ACC112 (cell line): Measurements from ENCODE around the gene DISP3.
"Not testable (repeated sequence)": the region's sequence is repeated elsewhere in the genome, so short reads cannot be mapped to it uniquely, and the experiment has no call there.

Experiments used
- H2AFZ ChIP-seq: fragments of 200-600 bp; sonication (generic); one replicate; pipeline ENCODE4 v1.6.0; 2017; ENCODE audit warnings: antibody characterized with exemption, low read length; ENCODE audit not compliant: unreplicated experiment
- H3K27ac ChIP-seq: fragments of 200-600 bp; sonication (generic); 2 replicates; pipeline ENCODE4 v1.5.1; 2014; ENCODE audit warnings: low read depth, mild to moderate bottlenecking, antibody characterized with exemption, low read length, moderate library complexity
- H3K27me3 ChIP-seq: fragments of 200-600 bp; sonication (generic); 2 replicates; pipeline ENCODE4 v1.6.1; 2014; ENCODE audit warnings: mild to moderate bottlenecking, antibody characterized with exemption, low read length, moderate library complexity, mixed read lengths; ENCODE audit not compliant: insufficient read depth
- H3K36me3 ChIP-seq: fragments of 200-600 bp; sonication (generic); 2 replicates; pipeline ENCODE4 v1.6.1; 2016; ENCODE audit warnings: mild to moderate bottlenecking, antibody characterized with exemption, low read length, moderate library complexity, mixed read lengths; ENCODE audit not compliant: insufficient read depth
- H3K4me1 ChIP-seq: fragments of 200-600 bp; sonication (generic); one replicate; pipeline ENCODE4 v1.6.1; 2016; ENCODE audit warnings: low read length, mixed read lengths; ENCODE audit not compliant: insufficient read depth, unreplicated experiment, control insufficient read depth
- H3K4me3 ChIP-seq: fragments of 200-600 bp; sonication (generic); 2 replicates; pipeline ENCODE4 v1.5.1; 2014; ENCODE audit warnings: mild to moderate bottlenecking, low read depth, low read length
- H3K79me2 ChIP-seq: fragments of 200-600 bp; sonication (generic); one replicate; pipeline ENCODE4 v1.6.0; 2016; ENCODE audit warnings: low read length; ENCODE audit not compliant: control insufficient read depth, unreplicated experiment, insufficient read depth

Gene DISP3

DNA sequence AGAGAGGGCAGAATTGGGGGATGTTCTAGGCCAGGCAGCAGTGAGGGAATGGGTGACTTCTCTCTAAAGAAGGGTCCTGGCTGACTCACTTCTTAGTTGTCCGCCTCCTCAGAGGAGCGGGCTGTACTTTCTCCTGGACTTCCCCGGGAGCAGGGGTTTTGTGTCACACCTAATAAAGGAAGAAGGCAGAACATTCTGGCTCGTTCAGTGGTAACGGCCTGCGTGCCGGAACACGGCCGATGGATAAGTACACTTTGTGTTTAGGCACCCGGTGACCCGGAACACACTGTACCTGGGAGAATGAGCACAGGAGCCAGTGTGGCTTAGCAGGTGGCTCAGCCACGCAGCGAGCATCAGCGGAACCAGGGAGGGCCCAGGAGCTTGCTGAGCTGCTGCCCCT, 90.6 kb downstream of the DISP3 start:
- Histone ChIP-seq H2AFZ (no peak overlapping the region), H3K79me2 (no peaks in the 10 kb centered on the region), H3K4me1 (no peaks in the 10 kb centered on the region), H3K27ac (no peak overlapping the region), H3K4me3 (no peak overlapping the region), H3K27me3 (peaks cover 91% of the 10 kb centered on the region), H3K36me3 (no peaks in the 10 kb centered on the region)

- no peak overlapping the region for H3K27ac ChIP-seq
- no peak overlapping the region for H3K4me3 ChIP-seq
- H2AFZ ChIP-seq, result no peak overlapping the region
- no peaks in the 10 kb centered on the region for H3K79me2 ChIP-seq
- H3K27me3 ChIP-seq, result peaks cover 87% of the 10 kb centered on the region
- H3K36me3 ChIP-seq, result no peaks in the 10 kb centered on the region
- H3K4me1 ChIP-seq, result no peaks in the 10 kb centered on the region
These were observed 91.0 kb downstream of the DISP3 start for GRCh38 chr1:11569954-11570353.

DNA sequence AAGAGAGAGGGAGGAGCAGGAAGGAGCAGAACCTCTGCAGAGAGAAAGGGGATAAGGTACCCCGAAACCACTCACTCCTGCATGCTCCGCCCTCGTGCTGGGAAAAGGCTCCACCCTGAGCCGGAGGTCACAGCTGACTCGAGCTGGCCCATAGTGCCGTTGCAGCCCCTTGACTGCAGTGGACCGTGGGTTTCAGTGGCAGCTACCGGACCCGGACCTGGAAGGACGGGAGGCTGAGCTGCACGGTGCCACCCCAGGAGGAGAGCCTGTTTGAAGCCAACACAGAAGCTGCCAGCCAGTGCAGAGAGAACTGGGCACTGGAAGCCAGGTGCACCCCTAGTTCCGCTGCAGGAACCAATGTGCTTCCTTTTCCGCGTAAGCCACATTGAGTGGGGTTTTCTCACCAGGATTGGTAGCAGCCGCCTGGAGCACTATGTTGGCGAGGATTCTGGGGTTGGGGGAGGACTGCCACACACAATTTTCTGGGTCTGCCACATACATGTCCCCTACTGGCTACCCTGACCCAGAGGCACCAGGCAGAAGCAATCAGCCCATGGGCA, 91.9 kb downstream of the DISP3 start:
- Histone ChIP-seq H3K36me3 (no peaks in the 10 kb centered on the region), H2AFZ (no peak overlapping the region), H3K27me3 (peaks cover 86% of the 10 kb centered on the region), H3K4me3 (no peak overlapping the region), H3K27ac (no peak overlapping the region), H3K4me1 (no peaks in the 10 kb centered on the region), H3K79me2 (no peaks in the 10 kb centered on the region)

- Histone ChIP-seq H3K27me3 (peaks cover 83% of the 10 kb centered on the region), H3K36me3 (no peaks in the 10 kb centered on the region), H3K27ac (no peak overlapping the region), H3K79me2 (no peaks in the 10 kb centered on the region), H3K4me1 (no peaks in the 10 kb centered on the region), H3K4me3 (no peak overlapping the region), H2AFZ (no peak overlapping the region)
These were observed 93.1 kb downstream of the DISP3 start for GRCh38 chr1:11571906-11572616.

GRCh38 chr1:11573116-11573692, 94.2 kb downstream of the DISP3 start:
- H3K27ac ChIP-seq, result no peak overlapping the region
- H3K79me2 ChIP-seq, result no peaks in the 10 kb centered on the region
- H3K4me3 ChIP-seq, result no peak overlapping the region
- H3K4me1 ChIP-seq, result no peaks in the 10 kb centered on the region
- peaks cover 86% of the 10 kb centered on the region for H3K27me3 ChIP-seq
- H3K36me3 ChIP-seq, result no peaks in the 10 kb centered on the region
- no peak overlapping the region for H2AFZ ChIP-seq

GRCh38 chr1:11575553-11575952, 96.6 kb downstream of the DISP3 start:
- Histone ChIP-seq H3K27ac (no peak overlapping the region), H3K4me1 (no peaks in the 10 kb centered on the region), H3K4me3 (no peak overlapping the region), H2AFZ (no peak overlapping the region), H3K36me3 (no peaks in the 10 kb centered on the region), H3K27me3 (peaks cover 90% of the 10 kb centered on the region), H3K79me2 (no peaks in the 10 kb centered on the region)

DNA sequence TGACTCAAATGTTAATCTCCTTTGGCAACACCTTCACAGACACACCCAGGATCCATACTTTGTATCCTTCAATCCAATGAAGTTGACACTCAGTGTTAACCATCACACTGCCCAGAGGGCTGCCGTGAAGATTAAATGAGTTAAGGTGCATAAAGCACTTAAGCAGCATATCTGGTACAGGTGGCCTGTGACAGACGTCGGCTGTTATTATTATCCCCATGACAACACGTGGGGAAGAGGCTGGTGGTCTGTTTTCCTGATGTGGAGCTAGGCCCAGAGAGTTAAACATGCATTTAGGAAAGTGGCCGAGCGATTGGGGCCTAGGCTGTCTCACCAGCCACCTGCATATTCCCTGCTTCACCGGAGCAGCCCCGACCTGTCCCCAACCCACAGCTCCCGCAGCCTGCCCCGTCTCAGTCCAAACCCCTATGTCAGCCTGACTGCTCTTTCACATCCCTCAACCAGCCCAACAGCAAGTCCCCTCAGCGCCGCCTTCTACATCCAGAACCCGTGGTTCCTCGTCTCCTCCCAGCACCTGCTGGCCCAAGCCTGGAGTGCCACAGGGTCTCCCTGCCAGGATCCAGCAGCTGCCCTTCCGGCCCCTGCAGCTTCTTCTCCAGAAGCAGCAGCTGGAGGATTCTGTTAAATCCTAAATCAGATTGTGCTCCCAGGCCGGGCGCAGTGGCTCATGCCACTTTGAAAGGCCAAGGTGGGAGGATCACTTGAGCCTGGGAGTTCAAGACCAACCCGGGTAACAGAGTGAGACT, 97.3 kb downstream of the DISP3 start:
- H3K4me1 ChIP-seq, result no peaks in the 10 kb centered on the region
- no peak overlapping the region for H2AFZ ChIP-seq
- H3K36me3 ChIP-seq, result no peaks in the 10 kb centered on the region
- no peaks in the 10 kb centered on the region for H3K79me2 ChIP-seq
- peaks cover 90% of the 10 kb centered on the region for H3K27me3 ChIP-seq
- H3K27ac ChIP-seq, result no peak overlapping the region
- no peak overlapping the region for H3K4me3 ChIP-seq

GRCh38 chr1:11578004-11578403, 99.0 kb downstream of the DISP3 start:
- no peaks in the 10 kb centered on the region for H3K4me1 ChIP-seq
- no peak overlapping the region for H2AFZ ChIP-seq
- H3K79me2 ChIP-seq, result no peaks in the 10 kb centered on the region
- no peak overlapping the region for H3K4me3 ChIP-seq
- H3K27me3 ChIP-seq, result peaks cover 90% of the 10 kb centered on the region
- H3K36me3 ChIP-seq, result no peaks in the 10 kb centered on the region
- no peak overlapping the region for H3K27ac ChIP-seq

DNA sequence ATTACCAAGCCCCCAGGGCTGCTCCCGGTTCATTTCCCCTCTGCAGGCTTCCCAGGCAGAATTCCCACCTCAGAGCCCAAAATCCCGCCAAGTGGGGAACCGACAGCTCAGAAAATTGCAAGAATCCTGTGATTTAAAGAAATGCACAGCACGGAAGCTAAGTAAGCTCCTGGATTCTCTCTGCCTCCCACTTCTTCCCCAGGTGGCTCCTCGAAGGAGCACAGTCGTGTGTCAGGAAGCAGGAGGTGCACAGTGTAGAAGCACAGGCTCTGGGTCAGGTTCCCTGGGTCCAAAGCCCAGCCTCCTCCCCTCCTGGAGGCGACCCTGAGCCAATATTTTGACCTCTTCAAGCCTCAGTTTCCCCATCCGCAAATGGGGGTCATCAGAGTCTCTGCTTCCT, 100.6 kb downstream of the DISP3 start:
- Histone ChIP-seq H3K4me1 (no peaks in the 10 kb centered on the region), H3K27ac (no peak overlapping the region), H3K36me3 (no peaks in the 10 kb centered on the region), H2AFZ (no peak overlapping the region), H3K79me2 (no peaks in the 10 kb centered on the region), H3K27me3 (peaks cover 90% of the 10 kb centered on the region), H3K4me3 (no peak overlapping the region)

DNA sequence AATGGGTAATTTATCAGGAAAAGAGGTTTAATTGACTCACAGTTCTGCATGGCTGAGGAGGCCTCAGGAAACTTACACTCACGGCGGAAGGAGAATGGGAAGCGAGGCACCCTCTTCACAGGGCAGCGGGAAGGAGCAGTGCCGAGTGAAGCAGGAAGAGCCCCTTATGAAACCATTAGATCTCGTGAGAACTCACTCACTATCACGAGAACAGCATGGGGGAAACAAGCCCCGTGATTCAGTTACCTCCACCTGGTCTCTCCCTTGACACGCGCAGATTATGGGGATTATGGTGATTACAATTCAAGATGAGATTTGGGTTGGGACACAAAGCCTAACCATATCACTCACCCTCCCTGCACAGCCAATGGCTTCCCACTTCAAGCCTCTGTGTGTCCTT, 101.1 kb downstream of the DISP3 start:
- peaks cover 96% of the 10 kb centered on the region for H3K27me3 ChIP-seq
- not testable (repeated sequence) for H3K79me2 ChIP-seq, H3K36me3 ChIP-seq, H3K4me1 ChIP-seq, H3K4me3 ChIP-seq, H3K27ac ChIP-seq, H2AFZ ChIP-seq
